Suprapubic skin (tissue), 3 donors: ENCODE results near the gene FEM1C.

ENCODE experiments used
- CTCF ChIP-seq, 2 donors: fragments of 200-600 bp in 1 of 2; fragments of 450-650 bp in 1 of 2; sonication (generic) in 1 of 2; IDR thresholded peaks; one replicate each; pipeline ENCODE4 v1.5.1; 2016 to 2019; ENCODE audit warnings: antibody characterized with exemption in 2 of 2, mild to moderate bottlenecking in 1 of 2, moderate library complexity in 1 of 2
- EP300 ChIP-seq: sonication (generic); formaldehyde crosslinking; IDR thresholded peaks from one replicate; pipeline ENCODE4 v1.6.1; 2017; ENCODE audit warnings: antibody characterized with exemption
- POLR2A ChIP-seq, 2 donors: fragments of 450-650 bp; IDR thresholded peaks; one replicate each; pipeline ENCODE4 v1.6.1; 2017; ENCODE audit warnings: antibody characterized with exemption in 2 of 2, mild to moderate bottlenecking in 2 of 2, moderate library complexity in 2 of 2

- no peak for TF ChIP-seq EP300
- no peak for TF ChIP-seq POLR2A (IDR thresholded peaks at IDR 0.05)
- TF ChIP-seq CTCF (IDR thresholded peaks at IDR 0.05): no peak
These were observed 4.6 kb upstream of the FEM1C start for GRCh38 chr5:115549154-115549553.
